ENCODE measurements around the gene RAX.
A peak's percentile ranks its signal among the peaks of the same experiment; 100 is the strongest.

The RAX gene

DNA sequence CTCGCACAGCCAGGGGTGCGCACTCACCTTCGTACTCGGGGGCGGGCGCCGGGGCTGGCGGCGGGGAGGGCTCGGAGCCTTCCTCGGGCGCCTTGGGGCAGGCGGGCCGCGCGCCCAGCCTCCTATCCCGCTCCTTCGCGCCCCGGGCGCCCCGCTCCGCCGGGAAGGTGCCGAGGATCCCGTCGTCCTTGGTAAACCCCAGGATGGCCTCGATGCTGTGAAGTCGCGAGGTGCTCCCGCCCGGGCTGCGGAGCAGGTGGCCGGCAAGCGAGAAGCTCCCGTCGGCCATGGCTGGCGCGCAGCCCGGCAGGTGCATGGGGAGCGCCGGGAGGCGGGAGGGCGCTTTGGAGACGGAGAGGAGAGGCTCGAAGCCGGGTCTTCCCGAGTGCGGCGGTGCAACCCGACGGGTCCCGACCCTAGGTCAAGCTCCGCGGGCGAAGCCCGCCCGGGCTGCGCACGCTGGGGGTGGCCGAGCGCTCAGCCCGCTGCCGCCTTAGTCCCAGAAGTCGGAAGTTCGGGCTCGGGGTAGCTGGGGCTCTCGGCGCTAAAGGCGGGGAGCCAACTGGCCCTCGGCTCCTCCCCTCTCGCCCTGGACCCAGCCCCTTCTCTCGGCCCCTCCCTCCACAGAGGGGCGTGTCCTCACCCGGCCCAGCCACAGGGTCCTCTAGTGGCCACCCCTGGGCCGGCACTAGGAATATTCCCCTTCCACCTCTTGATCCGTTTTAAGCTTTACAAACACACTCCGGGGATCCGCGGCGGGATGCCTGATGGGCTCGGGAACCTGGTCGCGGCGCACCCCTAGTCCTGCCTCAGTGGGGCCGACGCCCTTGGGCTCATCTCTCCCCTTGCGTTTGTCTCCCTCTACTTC, at the start of gene RAX:
TSS of gene RAX (minus strand) at position 564 of the 868 bp plus-strand sequence. CDS start at position 316, 248 bp downstream.
- Histone ChIP-seq H3K9me3 (ENCODE audit: control insufficient read depth, insufficient read depth, low read depth, low read length) (no peaks in the 10 kb centered on the region), H3K36me3 (ENCODE audit: control insufficient read depth in 2 of 2, insufficient read depth in 1 of 2, low read length in 2 of 2) (no peaks in the 10 kb centered on the region), H3K27ac (ENCODE audit: extremely low read depth, low read depth, low read length) (no peak within 1 kb of the TSS; the same call in 1 of the 2 replicates), H3K4me1 (ENCODE audit: control insufficient read depth, insufficient read depth, low read length) (no peaks in the 10 kb centered on the region), H3K4me3 (ENCODE audit: low read depth, low read length) (peak within 1 kb of the TSS; percentile 42)
- CTCF ChIA-PET = interaction anchor here (0.6 to 7.6 kb wide), 18 partner anchors 10 to 206 kb away, joined by 3 to 41 read pairs (median 4); partner anchors contain the start of gene SEC11C
- peak; percentile 28; the same call in 1 of the 2 replicates for TF ChIP-seq SP3 (tag by site-specific recombination; IDR thresholded peaks at IDR 0.05)
- no peak for TF ChIP-seq ZNF521 (tag by site-specific recombination; IDR thresholded peaks at IDR 0.05)
- POLR2A ChIA-PET = interaction anchor here (0.9 to 1.4 kb wide), 4 partner anchors 8 to 130 kb away, joined by 3 to 4 read pairs (median 4); partner anchors contain the start of gene LMAN1

DNA sequence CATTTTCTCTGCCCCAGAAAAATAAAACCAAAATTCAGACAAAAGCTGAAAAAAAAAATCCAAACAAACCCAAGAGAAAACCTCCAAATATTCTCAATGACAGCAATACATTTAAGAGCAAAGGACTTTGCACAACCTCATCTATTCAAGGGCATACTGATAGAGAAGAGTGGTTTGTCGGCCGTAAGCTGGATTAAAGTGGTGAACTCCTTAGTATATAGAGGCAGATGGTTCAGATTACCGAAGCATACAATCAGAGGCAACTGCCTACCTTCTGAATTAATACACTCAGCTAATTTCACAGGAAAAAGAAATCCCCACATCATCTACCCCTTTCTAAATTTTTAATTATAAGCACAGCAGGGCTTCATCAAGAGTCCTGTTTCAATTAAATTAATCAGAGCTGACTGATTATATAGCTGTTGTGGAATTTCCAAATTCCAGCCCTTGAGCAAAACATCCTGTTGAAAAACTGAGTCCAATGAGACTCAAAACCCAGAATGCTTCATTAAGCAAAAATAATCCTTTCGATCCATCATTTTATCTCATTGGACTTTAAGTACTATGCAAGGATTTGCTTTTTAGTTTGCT, 45.3 kb upstream of the RAX start, which contains the start of gene CPLX4:
TSS of gene CPLX4 (minus strand) at position 190 of the 591 bp plus-strand sequence. CDS start at position 3, 187 bp downstream.
- Histone ChIP-seq H3K27ac (ENCODE audit: extremely low read depth, low read depth, low read length) (no peak within 1 kb of the TSS), H3K36me3 (ENCODE audit: control insufficient read depth in 2 of 2, insufficient read depth in 1 of 2, low read length in 2 of 2) (no peaks in the 10 kb centered on the region), H3K4me3 (ENCODE audit: low read depth, low read length) (no peak within 1 kb of the TSS), H3K9me3 (ENCODE audit: control insufficient read depth, insufficient read depth, low read depth, low read length) (no peaks in the 10 kb centered on the region), H3K4me1 (ENCODE audit: control insufficient read depth, insufficient read depth, low read length) (0 out of 2 replicates have a peak, but pooled peaks cover 3% of the 10 kb centered on the region)
- POLR2A ChIA-PET = no interaction called here
- TF ChIP-seq ZNF677 (tag by site-specific recombination; IDR thresholded peaks at IDR 0.05) (no peak), ZNF140 (tag by site-specific recombination; IDR thresholded peaks at IDR 0.05) (no peak), SP3 (tag by site-specific recombination; IDR thresholded peaks at IDR 0.05) (no peak)
- CTCF ChIA-PET = interaction anchor here (0.7 to 5.1 kb wide), 5 partner anchors 10 to 379 kb away, joined by 3 to 37 read pairs (median 4); partner anchors contain the start of gene CCBE1

DNA sequence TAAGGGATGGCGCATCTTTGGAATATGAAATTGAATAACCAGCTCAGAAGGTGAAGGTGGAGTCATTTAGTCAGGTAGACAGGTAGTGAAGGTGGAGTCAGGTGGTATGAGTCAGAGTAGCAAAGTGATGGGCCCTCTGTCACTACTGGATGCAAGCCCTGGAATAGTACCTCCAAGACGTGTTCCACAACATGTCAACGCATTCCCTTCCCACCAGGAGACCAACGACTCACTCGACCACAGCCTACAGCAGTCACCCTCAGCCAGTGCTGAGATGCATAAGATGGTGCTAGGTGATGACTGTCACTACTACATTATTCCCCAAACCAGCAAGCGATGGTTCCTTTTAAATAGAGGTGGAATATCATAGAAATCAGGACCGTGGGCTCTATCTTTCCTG, 38.4 kb upstream of the RAX start:
- H3K4me3 ChIP-seq (ENCODE audit: low read depth, low read length) = no peak overlapping the region
- no peaks in the 10 kb centered on the region for H3K9me3 ChIP-seq (ENCODE audit: control insufficient read depth, insufficient read depth, low read depth, low read length)
- no peaks in the 10 kb centered on the region for H3K36me3 ChIP-seq (ENCODE audit: control insufficient read depth in 2 of 2, insufficient read depth in 1 of 2, low read length in 2 of 2)
- H3K27ac ChIP-seq (ENCODE audit: extremely low read depth, low read depth, low read length) = no peak overlapping the region
- ChIA-PET POLR2A (no interaction called here), CTCF (interaction anchor here (0.7 to 8.3 kb wide), 5 partner anchors 26 to 1223 kb away, joined by 3 to 163 read pairs (median 3); no protein-coding TSS in a partner anchor)
- peaks cover 5% of the 10 kb centered on the region for H3K4me1 ChIP-seq (ENCODE audit: control insufficient read depth, insufficient read depth, low read length)
- TF ChIP-seq, protein P1, sequence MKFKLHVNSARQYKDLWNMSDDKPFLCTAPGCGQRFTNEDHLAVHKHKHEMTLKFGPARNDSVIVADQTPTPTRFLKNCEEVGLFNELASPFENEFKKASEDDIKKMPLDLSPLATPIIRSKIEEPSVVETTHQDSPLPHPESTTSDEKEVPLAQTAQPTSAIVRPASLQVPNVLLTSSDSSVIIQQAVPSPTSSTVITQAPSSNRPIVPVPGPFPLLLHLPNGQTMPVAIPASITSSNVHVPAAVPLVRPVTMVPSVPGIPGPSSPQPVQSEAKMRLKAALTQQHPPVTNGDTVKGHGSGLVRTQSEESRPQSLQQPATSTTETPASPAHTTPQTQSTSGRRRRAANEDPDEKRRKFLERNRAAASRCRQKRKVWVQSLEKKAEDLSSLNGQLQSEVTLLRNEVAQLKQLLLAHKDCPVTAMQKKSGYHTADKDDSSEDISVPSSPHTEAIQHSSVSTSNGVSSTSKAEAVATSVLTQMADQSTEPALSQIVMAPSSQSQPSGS (tag by site-specific recombination; IDR thresholded peaks at IDR 0.05; ENCODE audit: low read depth) = no peak
- TF ChIP-seq ZNF132 (tag by site-specific recombination; IDR thresholded peaks at IDR 0.05; ENCODE audit: borderline replicate concordance) = no peak
- 0 out of 2 replicates have a peak, but pooled peaks have one; percentile 9 for TF ChIP-seq PRDM1 (tag by site-specific recombination; IDR thresholded peaks at IDR 0.05)
- peak; percentile 59 for TF ChIP-seq ZNF600 (tag by site-specific recombination; IDR thresholded peaks at IDR 0.05)

DNA sequence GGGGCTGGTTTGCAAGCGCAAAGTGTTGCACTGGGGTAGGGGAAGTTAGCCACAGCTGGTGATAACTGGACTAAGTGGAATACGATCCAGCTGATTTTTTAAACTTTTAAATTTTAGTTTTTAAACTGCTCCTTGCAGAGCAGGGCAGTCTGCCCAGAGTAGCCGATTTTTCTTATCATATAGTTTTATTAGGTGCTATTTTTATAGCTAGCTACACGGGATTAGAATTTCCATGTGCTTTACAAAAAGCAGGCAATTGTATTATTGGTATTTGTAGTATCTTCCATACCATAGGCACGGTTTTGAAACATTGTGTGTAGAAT, 35.6 kb upstream of the RAX start:
- Histone ChIP-seq H3K4me1 (ENCODE audit: control insufficient read depth, insufficient read depth, low read length) (peaks cover 5% of the 10 kb centered on the region), H3K36me3 (ENCODE audit: control insufficient read depth in 2 of 2, insufficient read depth in 1 of 2, low read length in 2 of 2) (no peaks in the 10 kb centered on the region), H3K4me3 (ENCODE audit: low read depth, low read length) (peak overlapping the region; percentile 41), H3K9me3 (ENCODE audit: control insufficient read depth, insufficient read depth, low read depth, low read length) (no peaks in the 10 kb centered on the region), H3K27ac (ENCODE audit: extremely low read depth, low read depth, low read length) (no peak overlapping the region)
- TF ChIP-seq, protein P2, sequence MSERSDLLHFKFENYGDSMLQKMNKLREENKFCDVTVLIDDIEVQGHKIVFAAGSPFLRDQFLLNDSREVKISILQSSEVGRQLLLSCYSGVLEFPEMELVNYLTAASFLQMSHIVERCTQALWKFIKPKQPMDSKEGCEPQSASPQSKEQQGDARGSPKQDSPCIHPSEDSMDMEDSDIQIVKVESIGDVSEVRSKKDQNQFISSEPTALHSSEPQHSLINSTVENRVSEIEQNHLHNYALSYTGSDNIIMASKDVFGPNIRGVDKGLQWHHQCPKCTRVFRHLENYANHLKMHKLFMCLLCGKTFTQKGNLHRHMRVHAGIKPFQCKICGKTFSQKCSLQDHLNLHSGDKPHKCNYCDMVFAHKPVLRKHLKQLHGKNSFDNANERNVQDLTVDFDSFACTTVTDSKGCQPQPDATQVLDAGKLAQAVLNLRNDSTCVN (tag by site-specific recombination; optimal IDR thresholded peaks at IDR 0.05) = peak; percentile 25
- TF ChIP-seq SCRT1 (tag by site-specific recombination; IDR thresholded peaks at IDR 0.05; ENCODE audit: borderline replicate concordance) = no peak
- CTCF ChIA-PET = interaction anchor here (0.6 to 8.3 kb wide), 18 partner anchors 9 to 1877 kb away, joined by 3 to 163 read pairs (median 6); partner anchors contain the start of gene CPLX4
- POLR2A ChIA-PET = interaction anchor here (1.6 kb wide), 1 partner anchor 94 kb away, joined by 6 read pairs; no protein-coding TSS in a partner anchor

Measured in HEK293 (cell line).